CD4-positive, alpha-beta T cell (primary cell): Measurements from ENCODE around the gene PRKCA. TPM values are rescaled to one million over a fixed set of nuclear protein-coding genes. Genes with fewer than 3 reads are reported as not detected.
"Not testable (repeated sequence)": the region's sequence is repeated elsewhere in the genome, so short reads cannot be mapped to it uniquely, and the experiment has no call there.

Source experiments
- ATAC-seq: fragments of 200-7000 bp; cut with Tn5 transposase; one replicate; pipeline ENCODE4 v1.10.0; 2022; ENCODE audit warnings: mild to moderate bottlenecking; ENCODE audit not compliant: poor library complexity
- CTCF ChIA-PET: fragments of 350-600 bp; sonication (Branson Sonifier 250); formaldehyde crosslinking; loops from one replicate; lab custom pipeline; 2021; ENCODE audit warnings: antibody characterized with exemption, inconsistent platforms; lab: Charles Lee
- POLR2A ChIA-PET: fragments of 350-600 bp; sonication (Branson Sonifier 250); formaldehyde crosslinking; loops from one replicate; lab custom pipeline; 2021; ENCODE audit warnings: antibody characterized with exemption, inconsistent platforms; lab: Charles Lee
- DNase-seq, 14 experiments: peaks; one replicate each; pipeline ENCODE4 v3.0.0-alpha.2; 2013 to 2020; ENCODE audit warnings: mixed read lengths in 2 of 14
- H3K27ac ChIP-seq, 2 donors: one replicate each; pipeline versions ENCODE4 v1.5.1 to v1.7.0; 2013; ENCODE audit warnings: low read length in 2 of 2, low read depth in 1 of 2, mild to moderate bottlenecking in 1 of 2
- H3K27me3 ChIP-seq, 2 experiments: 1 replicate in 1 of 2; 2 replicates in 1 of 2; pipeline versions ENCODE4 v1.6.1 to v1.7.0; 2013; ENCODE audit warnings: low read length in 2 of 2, control low read depth in 1 of 2, mild to moderate bottlenecking in 1 of 2, moderate library complexity in 1 of 2; ENCODE audit not compliant: insufficient read depth in 2 of 2, control insufficient read depth in 1 of 2
- H3K36me3 ChIP-seq: one replicate; pipeline ENCODE4 v1.6.1; 2013; ENCODE audit warnings: low read length, control low read depth; ENCODE audit not compliant: insufficient read depth
- H3K4me1 ChIP-seq: one replicate; pipeline ENCODE4 v1.6.1; 2013; ENCODE audit warnings: low read length, control low read depth; ENCODE audit not compliant: insufficient read depth
- H3K4me3 ChIP-seq: one replicate; pipeline ENCODE4 v1.5.1; 2013; ENCODE audit warnings: mild to moderate bottlenecking, low read length, moderate library complexity
- H3K9me3 ChIP-seq, 2 experiments: 1 replicate in 1 of 2; 2 replicates in 1 of 2; pipeline versions ENCODE4 v1.6.1 to v1.7.0; 2013; ENCODE audit warnings: low read length in 2 of 2, mild to moderate bottlenecking in 2 of 2, control low read depth in 1 of 2, moderate library complexity in 1 of 2; ENCODE audit not compliant: control insufficient read depth in 1 of 2, insufficient read depth in 1 of 2
- H3K27ac Mint-ChIP-seq: one replicate; pipeline ENCODE4 v1.8.0; 2020; ENCODE audit warnings: mixed read lengths
- H3K27me3 Mint-ChIP-seq: one replicate; pipeline ENCODE4 v1.8.0; 2021; ENCODE audit warnings: mixed read lengths
- H3K36me3 Mint-ChIP-seq: one replicate; pipeline ENCODE4 v1.8.0; 2021; ENCODE audit warnings: low read depth, mixed read lengths
- H3K4me1 Mint-ChIP-seq: one replicate; pipeline ENCODE4 v1.8.0; 2021; ENCODE audit warnings: low read depth, mixed read lengths
- H3K4me3 Mint-ChIP-seq: one replicate; pipeline ENCODE4 v1.8.0; 2020; ENCODE audit warnings: mild to moderate bottlenecking, mixed read lengths
- H3K9me3 Mint-ChIP-seq: one replicate; pipeline ENCODE4 v1.8.0; 2020; ENCODE audit warnings: mixed read lengths
- CTCF ChIP-seq: fragments of 200-600 bp; IDR thresholded peaks from one replicate; pipeline ENCODE4 v1.8.0; 2022; ENCODE audit warnings: antibody characterized with exemption, mild to moderate bottlenecking
- intact Hi-C, 2 experiments: fragments of 100-400 bp; cut with DNase I in 1 of 2; cut with micrococcal nuclease in 1 of 2; formaldehyde crosslinking; loops; one replicate each; pipeline versions ENCODE4 v1.15.1 to v1.9.0; 2023 to 2025; cut with DNase I, micrococcal nuclease
- total RNA-seq, 174 experiments: library from RNA in 2 of 174; stranded (reverse) in 2 of 174; gene quantifications; one replicate each; pipeline ENCODE4 v1.2.3 and lab custom pipeline; 2021 to 2026

PRKCA gene
- total RNA-seq, 2 experiments from 2014 or later = 84.8 to 88.6 TPM

- CTCF ChIA-PET = no interaction called here
Measured at GRCh38 chr17:66711881-66712321, 409.5 kb downstream of the PRKCA start.

GRCh38 chr17:66712453-66712852 is 410.0 kb downstream of the PRKCA start:
- ChIA-PET CTCF (no interaction called here), POLR2A (no interaction called here)
- peaks cover 40% of the 10 kb centered on the region for H3K4me1 Mint-ChIP-seq
- no peaks in the 10 kb centered on the region for H3K27me3 Mint-ChIP-seq
- no peak overlapping the region for H3K4me3 Mint-ChIP-seq
- Histone ChIP-seq H3K27me3 (no peaks in the 10 kb centered on the region), H3K9me3 (no peaks in the 10 kb centered on the region), H3K4me3 (no peak overlapping the region), H3K36me3 (peaks cover 2% of the 10 kb centered on the region), H3K27ac (no peak overlapping the region), H3K4me1 (peaks cover 23% of the 10 kb centered on the region)
- peak overlapping the region; percentile 76 for H3K27ac Mint-ChIP-seq
- intact Hi-C loops = loop anchor here in 1 of 2 experiments (5.0 kb wide), 1 partner anchor 580 kb away; no protein-coding TSS in a partner anchor
- peaks cover 37% of the 10 kb centered on the region for H3K36me3 Mint-ChIP-seq
- H3K9me3 Mint-ChIP-seq = no peaks in the 10 kb centered on the region
- ATAC-seq (no peak), DNase-seq (no peak)
- no peak for TF ChIP-seq CTCF

More at GRCh38 chr17:66711881-66712321, 409.5 kb downstream of the PRKCA start:
- Histone ChIP-seq H3K27ac (no peak overlapping the region), H3K9me3 (no peaks in the 10 kb centered on the region), H3K27me3 (no peaks in the 10 kb centered on the region), H3K4me1 (peaks cover 23% of the 10 kb centered on the region), H3K4me3 (no peak overlapping the region), H3K36me3 (no peaks in the 10 kb centered on the region)
- H3K36me3 Mint-ChIP-seq = peaks cover 36% of the 10 kb centered on the region
- no peak for TF ChIP-seq CTCF
- no peaks in the 10 kb centered on the region for H3K9me3 Mint-ChIP-seq
- H3K27me3 Mint-ChIP-seq = no peaks in the 10 kb centered on the region
- H3K4me1 Mint-ChIP-seq = peaks cover 44% of the 10 kb centered on the region
- no peak overlapping the region for H3K4me3 Mint-ChIP-seq
- intact Hi-C loops = loop anchor here in 1 of 2 experiments (5.0 kb wide), 1 partner anchor 580 kb away; no protein-coding TSS in a partner anchor
- ATAC-seq = peak; percentile 41
- H3K27ac Mint-ChIP-seq = peak overlapping the region; percentile 76
- POLR2A ChIA-PET = no interaction called here
- peak in 1 of 14 experiments; percentile 8 for DNase-seq

- H3K27ac Mint-ChIP-seq = peak overlapping the region; percentile 41
- POLR2A ChIA-PET, DNase-seq, H3K4me3 ChIP-seq, ATAC-seq, H3K27me3 Mint-ChIP-seq, CTCF ChIA-PET, H3K27me3 ChIP-seq, H3K9me3 Mint-ChIP-seq, H3K36me3 ChIP-seq, H3K4me3 Mint-ChIP-seq, H3K27ac ChIP-seq, H3K9me3 ChIP-seq: not testable (repeated sequence)
- H3K36me3 Mint-ChIP-seq = peaks cover 31% of the 10 kb centered on the region
- H3K4me1 Mint-ChIP-seq = peaks cover 36% of the 10 kb centered on the region
- intact Hi-C loops = loop anchor here in 1 of 2 experiments (5.0 kb wide), 1 partner anchor 579 kb away; no protein-coding TSS in a partner anchor
- H3K4me1 ChIP-seq = peaks cover 23% of the 10 kb centered on the region
Measured at GRCh38 chr17:66713021-66713532, 410.7 kb downstream of the PRKCA start.
